Inflammatory macrophage treated with lipopolysaccharide for 1 hour (primary cell): ENCODE results near the gene NXPE2.

Source experiments
- DNase-seq, 2 donors: peaks; one replicate each; pipeline ENCODE4 v3.0.0-alpha.2; 2020 to 2022

Gene NXPE2

GRCh38 chr11:114746013-114746412 lies 67.7 kb downstream of the NXPE2 start:
- no peak for DNase-seq
